MM.1S (cell line): ENCODE measurements around the gene SEPTIN8.

Experiments
- CTCF ChIP-seq: fragments of 300-600 bp; sonication (generic); IDR thresholded peaks from 2 replicates; pipeline ENCODE4 v1.5.1; 2016; ENCODE audit warnings: antibody characterized with exemption, low read length, mixed read lengths
- EZH2 ChIP-seq: fragments of 300-600 bp; sonication (generic); optimal IDR thresholded peaks from 2 replicates; pipeline ENCODE3; 2017; ENCODE audit warnings: low read depth, mild to moderate bottlenecking, antibody characterized with exemption, low read length, mixed read lengths

DNA sequence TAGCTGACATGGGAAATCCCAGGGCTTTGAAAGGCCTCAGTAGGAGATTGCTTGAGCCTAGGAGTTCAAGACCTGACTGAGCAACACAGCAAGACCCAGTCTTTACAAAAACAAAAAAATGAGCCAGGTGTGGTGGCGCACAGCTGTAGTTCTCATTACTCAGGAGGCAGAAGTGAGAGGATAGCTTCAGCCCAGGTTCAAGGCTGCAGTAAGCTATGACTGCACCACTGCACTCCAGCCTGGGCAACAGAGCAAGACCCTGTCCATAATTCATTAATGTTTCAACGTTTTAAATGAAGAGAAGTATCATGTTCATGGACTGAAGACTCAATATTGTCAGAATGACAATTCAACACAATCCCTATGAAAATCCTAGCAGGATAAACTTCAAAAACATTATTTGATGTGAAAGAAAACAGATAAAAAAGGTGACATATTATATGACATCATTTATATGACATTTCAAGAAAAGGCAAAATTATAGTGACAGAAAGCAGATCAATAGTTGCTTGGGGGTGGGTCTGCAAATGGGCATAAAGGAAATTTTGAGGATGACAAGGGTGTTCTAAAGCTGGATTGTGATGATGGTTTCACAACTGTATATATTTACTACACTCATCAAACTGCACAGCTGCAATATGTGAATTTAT lies 43.4 kb downstream of the SEPTIN8 start:
- no peak for TF ChIP-seq CTCF
- TF ChIP-seq EZH2 = no peak
